HCT116 (cell line): Measurements from ENCODE around the gene DFFA.

Experiments used
- CTCF ChIP-seq, 3 experiments: fragments of 200-600 bp in 1 of 3; sonication (generic) in 1 of 3; IDR thresholded peaks in 2 of 3; conservative IDR thresholded peaks in 1 of 3; 2 replicates each; pipeline ENCODE4 v1.5.1; 2012 to 2017; ENCODE audit warnings: low read depth in 2 of 3, low read length in 2 of 3, antibody characterized with exemption in 1 of 3, borderline replicate concordance in 1 of 3, control low read depth in 1 of 3, mild to moderate bottlenecking in 1 of 3, mixed read lengths in 1 of 3, mixed run types in 1 of 3, moderate library complexity in 1 of 3; ENCODE audit not compliant: insufficient read depth in 1 of 3
- EZH2 ChIP-seq: fragments of 200-600 bp; sonication (generic); IDR thresholded peaks from 2 replicates; pipeline ENCODE4 v1.6.1; 2017; ENCODE audit warnings: antibody characterized with exemption, mixed run types
- EZH2phosphoT487 ChIP-seq: fragments of 200-600 bp; IDR thresholded peaks from 2 replicates; pipeline ENCODE4 v1.6.1; 2018; ENCODE audit warnings: antibody characterized with exemption, borderline replicate concordance
- FOSL1 ChIP-seq: IDR thresholded peaks from 2 replicates; pipeline ENCODE4 v1.6.1; 2012; ENCODE audit warnings: low read depth
- JUND ChIP-seq: IDR thresholded peaks from 2 replicates; pipeline ENCODE4 v1.6.1; 2012
- MAX ChIP-seq: IDR thresholded peaks from 2 replicates; pipeline ENCODE4 v1.6.1; 2012
- SIN3A ChIP-seq: IDR thresholded peaks from 2 replicates; pipeline ENCODE4 v1.6.1; 2012; ENCODE audit warnings: low read depth
- TCF7L2 ChIP-seq: IDR thresholded peaks from 2 replicates; pipeline ENCODE4 v1.7.0; 2011; ENCODE audit warnings: borderline replicate concordance, inconsistent platforms; ENCODE audit not compliant: insufficient read depth, insufficient read length; ENCODE audit errors: extremely low read depth

GRCh38 chr1:10519016-10519417 lies 46.7 kb upstream of the DFFA start:
- no peak for TF ChIP-seq EZH2phosphoT487
- no peak; a peak in 1 of 6 replicates for TF ChIP-seq CTCF (IDR thresholded peaks at IDR 0.05 in 2 of 3, conservative IDR thresholded peaks at IDR 0.05 in 1 of 3; ENCODE audit: borderline replicate concordance in 1 of 3, insufficient read depth in 1 of 3, low read depth in 2 of 3, low read length in 2 of 3)
- no peak for TF ChIP-seq MAX
- TF ChIP-seq SIN3A, result no peak
- no peak for TF ChIP-seq JUND
- no peak for TF ChIP-seq EZH2
- TF ChIP-seq TCF7L2, result no peak
- no peak for TF ChIP-seq FOSL1
